Activated CD4-positive, alpha-beta T cell treated with anti-CD3 and anti-CD28 coated beads, Interleukin-2, amount 50 U/mL, for 16 hours (primary cell): Measurements from ENCODE around the gene LPCAT3.

Experiments used
- DNase-seq: peaks from one replicate; pipeline ENCODE4 v3.0.0-alpha.2; 2020

The LPCAT3 gene

DNA sequence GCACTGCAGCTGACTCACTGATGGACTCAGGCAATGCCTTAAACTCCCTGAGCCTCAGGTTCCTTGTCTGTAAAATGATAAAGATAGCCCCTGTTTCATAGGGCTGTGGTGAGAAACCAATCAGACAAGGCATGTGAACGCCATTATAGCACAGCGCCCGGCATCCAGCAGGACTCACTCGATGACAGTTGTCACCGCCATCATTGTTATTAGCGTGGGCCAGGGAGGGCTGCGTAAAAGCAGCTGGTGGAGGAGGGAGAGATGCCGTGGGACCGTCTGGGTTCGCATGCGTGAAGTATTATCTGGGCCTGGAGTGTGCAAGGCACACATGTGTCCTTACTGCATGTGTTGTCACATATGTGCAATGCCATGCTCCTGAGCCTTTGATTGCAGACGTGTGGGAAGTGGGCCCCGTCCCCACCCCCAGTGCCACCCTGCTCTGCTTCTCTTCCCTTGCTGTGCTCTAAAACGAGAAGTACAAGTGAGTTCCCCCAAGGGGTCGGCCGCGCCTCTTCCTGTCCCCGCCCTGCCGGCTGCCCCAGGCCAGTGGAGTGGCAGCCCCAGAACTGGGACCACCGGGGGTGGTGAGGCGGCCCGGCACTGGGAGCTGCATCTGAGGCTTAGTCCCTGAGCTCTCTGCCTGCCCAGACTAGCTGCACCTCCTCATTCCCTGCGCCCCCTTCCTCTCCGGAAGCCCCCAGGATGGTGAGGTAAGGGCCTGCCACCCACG, 67.3 kb downstream of the LPCAT3 start, which contains the start of gene PTPN6:
TSS of gene PTPN6 (plus strand) at position 546 of the 730 bp plus-strand sequence. CDS start at position 703, 157 bp downstream.
- DNase-seq: peak; percentile 77

DNA sequence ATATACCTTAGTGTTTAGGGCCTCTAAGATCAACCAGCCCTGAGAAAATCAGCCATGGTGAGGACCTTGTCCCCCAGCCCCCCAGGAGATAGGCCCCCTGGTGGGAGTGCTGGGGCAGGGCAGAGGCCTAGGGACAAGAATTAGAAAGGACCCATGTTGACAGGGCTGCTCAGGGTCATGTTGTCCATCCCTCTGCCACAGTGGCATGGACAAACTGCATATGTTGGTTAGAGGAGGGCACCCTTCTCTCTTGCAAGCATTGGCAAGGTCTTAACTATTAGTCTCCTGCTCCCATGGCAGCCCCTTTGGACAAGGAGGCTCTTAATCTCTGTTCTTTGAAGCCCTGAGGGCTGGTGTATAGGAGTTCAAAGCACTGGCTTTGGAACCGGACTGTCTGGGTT, 67.9 kb downstream of the LPCAT3 start:
- peak; percentile 55 for DNase-seq

DNA sequence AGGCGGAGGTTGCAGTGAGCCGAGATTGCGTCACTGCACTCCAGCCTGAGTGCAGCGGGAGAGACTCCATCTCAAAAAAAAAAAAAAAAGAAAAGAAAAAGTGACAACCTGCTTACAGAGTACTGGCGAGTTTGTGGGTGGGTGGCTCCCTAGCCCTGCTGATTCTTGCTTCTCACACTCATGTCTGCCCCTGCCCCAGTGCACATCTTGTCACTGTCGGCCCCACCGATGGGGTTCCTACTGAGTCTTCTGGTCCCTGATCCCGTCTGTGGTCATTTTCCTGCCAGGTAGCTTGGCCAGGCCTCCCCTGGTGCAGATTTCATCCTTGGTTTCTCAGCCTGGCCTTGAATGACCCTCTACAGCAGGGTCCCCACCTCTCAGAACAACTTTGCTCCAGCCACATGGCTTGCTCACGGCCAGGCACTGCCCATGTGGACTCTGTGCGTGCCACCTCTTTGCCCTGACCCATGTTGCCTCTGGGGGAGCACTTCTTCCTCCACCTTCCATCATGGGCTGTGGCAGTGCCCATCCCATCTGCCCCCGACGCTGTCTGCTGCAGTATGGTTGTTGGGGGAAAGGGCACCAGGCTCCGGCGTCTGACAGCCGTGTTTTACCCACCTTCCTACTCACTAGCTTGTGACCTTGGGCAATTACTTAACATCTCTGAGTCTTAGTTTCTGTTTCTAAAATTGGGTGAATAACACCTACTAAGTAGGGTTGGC, 69.2 kb downstream of the LPCAT3 start:
- DNase-seq: peak; percentile 35

DNA sequence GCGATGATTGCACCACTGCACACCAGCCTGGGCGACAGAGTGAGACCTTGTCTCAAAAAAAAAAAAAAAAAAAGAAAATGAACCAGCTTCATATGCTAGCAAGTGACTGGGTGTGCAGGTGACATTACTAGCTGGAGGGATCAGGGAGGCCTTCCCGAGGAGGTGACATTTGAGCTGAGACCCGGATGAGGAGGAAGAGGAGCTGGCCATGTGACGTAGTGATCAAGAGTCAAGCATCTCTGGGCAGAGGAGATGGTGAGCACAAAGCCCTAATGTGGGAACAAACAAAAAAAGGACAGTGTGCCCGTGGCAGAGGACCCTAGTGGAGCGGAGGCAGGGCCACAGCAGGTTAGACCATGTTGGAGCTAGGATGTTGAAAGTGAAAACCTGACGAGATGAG, 70.7 kb downstream of the LPCAT3 start:
- DNase-seq: no peak

DNA sequence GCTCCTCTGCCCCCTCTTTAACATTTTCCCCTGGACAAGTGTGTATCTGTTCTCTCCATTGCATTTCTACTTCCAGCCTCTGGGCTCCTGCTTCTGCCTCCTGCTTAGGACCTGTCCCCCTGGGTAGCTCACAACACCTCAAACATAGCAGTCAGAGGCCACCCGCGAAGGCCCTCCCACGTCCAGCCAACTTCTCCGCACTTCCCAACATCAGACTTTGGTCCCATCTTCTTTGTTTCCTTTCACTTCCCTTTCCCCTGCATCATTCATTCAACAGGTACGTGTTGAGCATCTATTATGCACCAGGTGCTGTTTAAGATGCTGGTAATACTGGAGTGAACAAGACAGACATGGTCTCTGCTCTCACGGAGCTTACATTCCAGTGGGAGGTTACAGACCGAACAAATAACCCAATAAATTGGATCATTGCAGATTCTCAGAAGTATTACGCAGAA, 71.3 kb downstream of the LPCAT3 start:
- no peak for DNase-seq

DNA sequence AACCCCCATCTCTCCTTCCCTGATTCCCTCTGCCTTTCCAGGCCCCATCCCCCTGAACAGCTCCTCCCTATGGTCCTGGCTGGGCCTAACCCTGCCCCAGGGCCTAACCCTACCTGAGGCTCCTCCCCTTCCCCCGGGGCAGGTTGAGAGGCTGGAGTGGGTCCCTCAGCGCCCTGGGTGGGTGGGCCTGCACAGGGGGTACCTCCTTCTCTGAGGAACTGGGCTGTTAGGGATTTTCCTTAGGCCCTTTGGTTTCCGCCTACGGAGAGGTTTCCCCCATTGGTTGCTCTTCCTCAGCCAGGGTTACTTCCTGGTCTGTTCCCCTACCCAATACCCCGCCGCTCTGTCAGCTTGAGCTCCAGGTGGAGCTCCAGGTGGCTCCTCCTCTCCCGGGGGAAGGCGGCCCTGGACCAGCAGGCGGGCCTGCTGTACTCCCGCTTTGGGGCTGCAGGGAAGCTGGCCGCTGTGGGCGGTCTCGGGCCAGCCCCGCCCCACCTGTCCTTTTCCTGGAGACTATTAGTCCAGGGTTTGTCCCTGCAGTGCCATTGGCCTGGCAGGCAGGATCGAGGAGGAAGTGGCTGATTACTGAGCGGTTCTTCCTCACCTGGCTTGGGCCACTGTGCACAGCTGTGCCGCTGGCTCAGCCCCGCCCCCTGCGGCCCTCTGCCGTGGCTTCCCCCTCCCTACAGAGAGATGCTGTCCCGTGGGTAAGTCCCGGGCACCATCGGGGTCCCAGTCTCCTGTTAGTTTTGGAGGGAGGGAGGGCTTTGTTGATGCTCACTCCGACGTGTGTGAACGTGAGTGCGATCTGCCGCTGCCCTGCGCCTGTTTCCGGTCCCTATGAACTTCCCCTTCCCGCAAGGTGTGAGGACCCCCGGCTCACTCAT, 72.0 kb downstream of the LPCAT3 start:
- DNase-seq: peak; percentile 75

DNA sequence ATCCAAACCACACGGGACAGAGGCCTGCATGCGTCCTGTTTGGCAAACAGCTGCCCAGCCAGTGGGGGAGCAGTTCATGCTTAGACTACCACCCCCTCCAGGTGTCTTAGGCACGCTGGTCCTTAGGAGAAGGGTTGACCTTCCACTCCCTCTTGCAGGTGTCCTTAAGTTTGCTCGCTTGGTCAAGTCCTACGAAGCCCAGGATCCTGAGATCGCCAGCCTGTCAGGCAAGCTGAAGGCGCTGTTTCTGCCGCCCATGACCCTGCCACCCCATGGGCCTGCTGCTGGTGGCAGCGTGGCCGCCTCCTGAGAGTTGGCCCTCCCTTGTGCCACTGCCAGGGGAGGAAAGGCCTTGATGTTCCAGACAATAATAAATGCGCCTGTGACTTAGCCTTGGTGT, 72.7 kb downstream of the LPCAT3 start:
- DNase-seq: no peak

DNA sequence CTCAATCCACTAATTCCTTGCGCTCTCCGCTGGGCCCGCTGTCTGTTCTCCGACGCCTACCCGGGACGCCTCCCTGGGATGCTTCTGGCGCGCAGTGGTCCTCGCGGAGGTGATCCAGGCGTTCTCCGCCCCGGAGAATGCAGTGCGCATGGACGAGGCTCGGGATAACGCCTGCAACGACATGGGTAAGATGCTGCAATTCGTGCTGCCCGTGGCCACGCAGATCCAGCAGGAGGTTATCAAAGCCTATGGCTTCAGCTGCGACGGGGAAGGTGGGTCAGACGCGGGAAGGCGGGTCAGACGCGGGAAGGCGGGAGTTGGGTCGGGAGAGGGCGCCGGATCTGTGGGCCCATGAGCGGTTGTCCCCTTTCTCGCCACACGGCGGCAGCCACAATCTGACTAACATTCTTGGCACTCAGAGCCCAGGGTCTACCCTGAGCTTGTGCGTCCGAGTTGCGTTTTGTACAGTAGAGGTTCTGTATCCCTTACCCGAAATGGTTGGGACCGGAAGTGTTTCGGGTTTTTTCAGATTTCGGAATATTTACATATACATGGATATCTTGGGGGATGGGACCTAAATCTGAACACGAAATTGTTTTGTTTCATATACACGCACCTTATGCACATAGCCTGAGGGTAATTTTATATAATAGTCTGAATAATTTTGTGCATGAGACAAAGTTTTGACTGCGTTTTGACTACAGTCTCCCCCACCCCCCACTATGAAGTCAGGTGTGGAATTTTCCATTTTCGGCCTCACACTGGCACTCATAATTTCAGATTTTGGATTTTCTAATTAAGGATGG, 73.7 kb downstream of the LPCAT3 start:
- DNase-seq: peak; percentile 95

DNA sequence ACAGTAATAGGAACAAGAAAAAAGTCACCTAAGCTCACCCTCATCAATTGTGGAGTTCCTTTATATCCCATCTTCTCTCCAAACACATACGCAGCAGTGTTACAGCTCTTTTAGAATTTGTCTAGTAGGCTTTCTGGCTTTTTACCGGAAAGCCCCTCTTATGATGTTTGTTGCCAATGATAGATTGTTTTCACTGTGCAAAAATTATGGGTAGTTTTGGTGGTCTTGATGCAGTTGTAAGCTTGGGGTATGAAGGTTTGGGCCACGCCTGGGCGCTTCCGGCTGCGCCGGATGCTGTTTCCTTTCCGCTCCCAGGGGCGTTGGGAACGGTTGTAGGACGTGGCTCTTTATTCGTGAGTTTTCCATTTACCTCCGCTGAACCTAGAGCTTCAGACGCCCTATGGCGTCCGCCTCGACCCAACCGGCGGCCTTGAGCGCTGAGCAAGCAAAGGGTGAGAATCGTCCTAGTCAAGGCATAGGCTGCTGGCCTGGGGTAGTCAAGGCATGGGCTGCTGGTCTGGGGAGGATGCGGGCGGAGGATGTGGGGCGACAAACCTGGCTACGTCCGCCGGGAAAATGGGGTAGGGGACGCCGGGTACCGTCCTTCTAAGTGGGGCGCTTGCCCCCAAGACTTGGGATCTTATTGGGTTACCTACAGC, 74.4 kb downstream of the LPCAT3 start, which contains the start of the genes C12orf57 and RNU7-1:
TSS of gene C12orf57 (plus strand) at position 301 of the 659 bp plus-strand sequence. CDS start at position 401, 100 bp downstream.
TSS of gene RNU7-1 (plus strand) at position 95 of the 659 bp plus-strand sequence.
- DNase-seq: peak; percentile 96

DNA sequence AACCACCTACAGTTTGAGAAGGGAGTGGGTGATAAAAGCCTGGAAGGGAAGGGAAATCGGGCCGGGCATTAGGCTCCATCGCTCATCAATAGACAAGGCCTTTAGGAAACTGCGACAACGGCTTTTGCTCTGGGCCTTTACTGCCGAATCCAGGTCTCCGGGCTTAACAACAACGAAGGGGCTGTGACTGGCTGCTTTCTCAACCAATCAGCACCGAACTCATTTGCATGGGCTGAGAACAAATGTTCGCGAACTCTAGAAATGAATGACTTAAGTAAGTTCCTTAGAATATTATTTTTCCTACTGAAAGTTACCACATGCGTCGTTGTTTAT, 74.9 kb downstream of the LPCAT3 start:
- peak; percentile 86 for DNase-seq

DNA sequence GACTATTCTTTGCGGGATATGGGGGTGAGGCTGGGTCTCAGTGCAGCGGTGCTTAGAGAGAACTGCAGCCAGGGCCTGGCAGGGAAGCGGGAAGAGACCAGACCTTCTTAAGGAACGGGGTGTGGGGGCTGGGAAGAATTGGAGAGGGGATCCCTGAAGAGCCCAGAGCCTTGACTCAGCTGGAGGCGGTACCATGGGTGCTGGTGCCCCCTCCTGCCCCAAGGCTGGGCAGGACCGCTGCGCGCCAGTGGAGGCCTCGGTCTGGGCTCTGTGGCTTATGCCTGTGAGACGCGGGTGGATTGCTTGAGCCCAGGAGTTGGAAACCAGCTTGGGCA, 76.0 kb downstream of the LPCAT3 start:
- DNase-seq: no peak

DNA sequence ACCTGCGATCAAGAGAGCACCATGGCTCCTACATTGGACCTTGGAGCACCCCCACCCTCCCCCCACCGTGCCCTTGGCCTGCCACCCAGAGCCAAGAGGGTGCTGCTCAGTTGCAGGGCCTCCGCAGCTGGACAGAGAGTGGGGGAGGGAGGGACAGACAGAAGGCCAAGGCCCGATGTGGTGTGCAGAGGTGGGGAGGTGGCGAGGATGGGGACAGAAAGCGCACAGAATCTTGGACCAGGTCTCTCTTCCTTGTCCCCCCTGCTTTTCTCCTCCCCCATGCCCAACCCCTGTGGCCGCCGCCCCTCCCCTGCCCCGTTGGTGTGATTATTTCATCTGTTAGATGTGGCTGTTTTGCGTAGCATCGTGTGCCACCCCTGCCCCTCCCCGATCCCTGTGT, 76.5 kb downstream of the LPCAT3 start:
- DNase-seq: no peak

DNA sequence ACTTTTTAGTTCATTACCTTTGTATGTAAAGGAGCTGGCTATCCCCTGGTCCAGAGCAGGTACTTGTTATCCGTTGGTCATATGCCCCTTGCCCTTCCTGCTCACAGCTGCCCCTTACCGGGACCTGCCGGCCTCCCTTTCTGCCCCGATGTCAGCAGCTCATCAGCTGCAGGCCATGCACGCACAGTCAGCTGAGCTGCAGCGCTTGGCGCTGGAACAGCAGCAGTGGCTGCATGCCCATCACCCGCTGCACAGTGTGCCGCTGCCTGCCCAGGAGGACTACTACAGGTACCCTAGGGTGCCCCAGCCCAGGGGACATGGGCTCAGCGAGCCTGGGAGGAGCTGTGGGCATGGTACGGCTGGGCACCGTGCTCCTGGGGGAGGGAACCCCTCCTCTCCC, 77.0 kb downstream of the LPCAT3 start:
- no peak for DNase-seq

DNA sequence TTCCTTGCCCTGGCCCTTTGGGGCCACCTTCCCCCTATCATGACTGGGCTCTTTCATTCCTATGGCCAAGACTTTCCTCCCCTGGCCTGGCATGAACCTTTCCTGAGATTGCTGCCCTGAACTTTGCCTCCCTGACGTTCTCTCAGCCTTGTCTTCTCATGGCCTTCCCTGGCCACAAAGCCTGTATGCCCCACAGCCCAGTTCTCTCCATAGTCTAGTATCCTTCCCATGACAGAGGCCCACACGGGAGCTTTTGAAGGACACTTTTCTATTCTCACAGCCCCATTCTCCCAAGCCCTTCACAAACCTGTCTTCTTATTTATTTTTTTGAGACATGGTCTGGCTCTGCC, 79.1 kb downstream of the LPCAT3 start:
- DNase-seq: no peak

DNA sequence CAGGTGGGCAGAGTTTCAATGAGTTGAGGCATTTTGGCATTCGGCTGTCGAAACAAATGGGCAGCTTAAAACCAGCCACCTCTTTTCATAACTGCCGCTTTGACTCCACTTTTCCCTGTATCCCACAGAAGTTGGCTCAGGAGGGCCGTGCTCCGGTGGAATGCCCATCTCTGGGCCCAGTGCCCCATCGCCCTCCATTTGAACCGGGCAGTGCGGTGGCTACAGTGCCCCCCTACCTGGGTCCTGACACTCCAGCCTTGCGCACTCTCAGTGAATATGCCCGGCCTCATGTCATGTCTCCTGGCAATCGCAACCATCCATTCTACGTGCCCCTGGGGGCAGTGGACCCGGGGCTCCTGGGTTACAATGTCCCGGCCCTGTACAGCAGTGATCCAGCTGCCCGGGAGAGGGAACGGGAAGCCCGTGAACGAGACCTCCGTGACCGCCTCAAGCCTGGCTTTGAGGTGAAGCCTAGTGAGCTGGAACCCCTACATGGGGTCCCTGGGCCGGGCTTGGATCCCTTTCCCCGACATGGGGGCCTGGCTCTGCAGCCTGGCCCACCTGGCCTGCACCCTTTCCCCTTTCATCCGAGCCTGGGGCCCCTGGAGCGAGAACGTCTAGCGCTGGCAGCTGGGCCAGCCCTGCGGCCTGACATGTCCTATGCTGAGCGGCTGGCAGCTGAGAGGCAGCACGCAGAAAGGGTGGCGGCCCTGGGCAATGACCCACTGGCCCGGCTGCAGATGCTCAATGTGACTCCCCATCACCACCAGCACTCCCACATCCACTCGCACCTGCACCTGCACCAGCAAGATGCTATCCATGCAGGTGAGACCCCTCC, 79.7 kb downstream of the LPCAT3 start:
- DNase-seq: no peak

DNA sequence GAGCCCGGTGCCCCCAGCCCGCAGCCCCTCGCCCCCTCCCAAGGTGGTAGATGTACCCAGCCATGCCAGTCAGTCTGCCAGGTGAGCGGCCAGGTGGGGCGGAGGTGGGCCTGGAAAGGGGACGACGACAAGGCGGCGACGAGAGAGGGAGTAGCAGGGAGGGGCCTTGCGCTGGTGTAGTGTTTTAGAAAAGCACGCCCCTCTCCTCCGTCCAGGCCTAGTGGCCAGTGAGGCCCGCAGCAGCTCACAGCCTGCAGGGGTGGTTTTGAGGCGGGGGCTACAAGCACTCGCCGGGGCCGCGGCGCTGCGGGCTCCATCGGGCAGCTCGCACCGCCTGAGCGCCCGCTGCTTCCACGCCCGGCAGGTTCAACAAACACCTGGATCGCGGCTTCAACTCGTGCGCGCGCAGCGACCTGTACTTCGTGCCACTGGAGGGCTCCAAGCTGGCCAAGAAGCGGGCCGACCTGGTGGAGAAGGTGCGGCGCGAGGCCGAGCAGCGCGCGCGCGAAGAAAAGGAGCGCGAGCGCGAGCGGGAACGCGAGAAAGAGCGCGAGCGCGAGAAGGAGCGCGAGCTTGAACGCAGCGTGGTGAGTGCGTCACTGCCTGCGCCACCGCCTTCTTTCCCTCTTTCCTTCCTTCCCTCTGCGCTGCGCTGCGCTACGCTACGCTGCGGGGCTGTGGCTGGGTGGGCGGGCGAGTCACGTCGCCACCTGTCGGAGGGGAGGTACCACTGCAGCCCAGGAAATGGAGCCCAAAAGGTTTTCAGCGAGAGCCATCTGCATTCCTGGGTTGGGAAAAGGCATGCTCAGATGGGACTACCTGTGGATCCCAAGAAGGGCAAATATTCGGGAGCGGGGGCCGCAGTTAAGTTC, 80.6 kb downstream of the LPCAT3 start:
- peak; percentile 96 for DNase-seq

DNA sequence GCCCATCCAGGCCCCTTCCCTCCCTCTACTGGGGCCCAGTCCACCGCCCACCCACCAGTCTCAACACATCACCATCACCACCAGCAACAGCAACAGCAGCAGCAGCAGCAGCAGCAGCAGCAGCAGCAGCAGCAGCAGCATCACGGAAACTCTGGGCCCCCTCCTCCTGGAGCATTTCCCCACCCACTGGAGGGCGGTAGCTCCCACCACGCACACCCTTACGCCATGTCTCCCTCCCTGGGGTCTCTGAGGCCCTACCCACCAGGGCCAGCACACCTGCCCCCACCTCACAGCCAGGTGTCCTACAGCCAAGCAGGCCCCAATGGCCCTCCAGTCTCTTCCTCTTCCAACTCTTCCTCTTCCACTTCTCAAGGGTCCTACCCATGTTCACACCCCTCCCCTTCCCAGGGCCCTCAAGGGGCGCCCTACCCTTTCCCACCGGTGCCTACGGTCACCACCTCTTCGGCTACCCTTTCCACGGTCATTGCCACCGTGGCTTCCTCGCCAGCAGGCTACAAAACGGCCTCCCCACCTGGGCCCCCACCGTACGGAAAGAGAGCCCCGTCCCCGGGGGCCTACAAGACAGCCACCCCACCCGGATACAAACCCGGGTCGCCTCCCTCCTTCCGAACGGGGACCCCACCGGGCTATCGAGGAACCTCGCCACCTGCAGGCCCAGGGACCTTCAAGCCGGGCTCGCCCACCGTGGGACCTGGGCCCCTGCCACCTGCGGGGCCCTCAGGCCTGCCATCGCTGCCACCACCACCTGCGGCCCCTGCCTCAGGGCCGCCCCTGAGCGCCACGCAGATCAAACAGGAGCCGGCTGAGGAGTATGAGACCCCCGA, 81.4 kb downstream of the LPCAT3 start:
- peak; percentile 62 for DNase-seq

DNA sequence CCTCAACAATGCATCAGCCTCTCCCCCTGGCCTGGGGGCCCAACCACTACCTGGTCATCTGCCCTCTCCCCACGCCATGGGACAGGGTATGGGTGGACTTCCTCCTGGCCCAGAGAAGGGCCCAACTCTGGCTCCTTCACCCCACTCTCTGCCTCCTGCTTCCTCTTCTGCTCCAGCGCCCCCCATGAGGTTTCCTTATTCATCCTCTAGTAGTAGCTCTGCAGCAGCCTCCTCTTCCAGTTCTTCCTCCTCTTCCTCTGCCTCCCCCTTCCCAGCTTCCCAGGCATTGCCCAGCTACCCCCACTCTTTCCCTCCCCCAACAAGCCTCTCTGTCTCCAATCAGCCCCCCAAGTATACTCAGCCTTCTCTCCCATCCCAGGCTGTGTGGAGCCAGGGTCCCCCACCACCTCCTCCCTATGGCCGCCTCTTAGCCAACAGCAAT, 82.1 kb downstream of the LPCAT3 start:
- no peak for DNase-seq
